HG03521 (cell line): ENCODE measurements around the gene ARHGAP15.

ENCODE experiments used
- ATAC-seq: cut with Tn5 transposase; IDR thresholded peaks from one replicate; pipeline ENCODE4 v1.9.1; 2021; ENCODE audit warnings: mild to moderate bottlenecking, moderate library complexity; ENCODE audit not compliant: unreplicated experiment

ARHGAP15 gene

GRCh38 chr2:143218621-143219020, 89.4 kb downstream of the ARHGAP15 start:
- no peak for ATAC-seq

GRCh38 chr2:143219266-143219665, 90.0 kb downstream of the ARHGAP15 start:
- ATAC-seq = no peak

- ATAC-seq = no peak
Observed at GRCh38 chr2:143223556-143223955, 94.3 kb downstream of the ARHGAP15 start.

- ATAC-seq = no peak
Observed at GRCh38 chr2:143225931-143226330, 96.7 kb downstream of the ARHGAP15 start.

DNA sequence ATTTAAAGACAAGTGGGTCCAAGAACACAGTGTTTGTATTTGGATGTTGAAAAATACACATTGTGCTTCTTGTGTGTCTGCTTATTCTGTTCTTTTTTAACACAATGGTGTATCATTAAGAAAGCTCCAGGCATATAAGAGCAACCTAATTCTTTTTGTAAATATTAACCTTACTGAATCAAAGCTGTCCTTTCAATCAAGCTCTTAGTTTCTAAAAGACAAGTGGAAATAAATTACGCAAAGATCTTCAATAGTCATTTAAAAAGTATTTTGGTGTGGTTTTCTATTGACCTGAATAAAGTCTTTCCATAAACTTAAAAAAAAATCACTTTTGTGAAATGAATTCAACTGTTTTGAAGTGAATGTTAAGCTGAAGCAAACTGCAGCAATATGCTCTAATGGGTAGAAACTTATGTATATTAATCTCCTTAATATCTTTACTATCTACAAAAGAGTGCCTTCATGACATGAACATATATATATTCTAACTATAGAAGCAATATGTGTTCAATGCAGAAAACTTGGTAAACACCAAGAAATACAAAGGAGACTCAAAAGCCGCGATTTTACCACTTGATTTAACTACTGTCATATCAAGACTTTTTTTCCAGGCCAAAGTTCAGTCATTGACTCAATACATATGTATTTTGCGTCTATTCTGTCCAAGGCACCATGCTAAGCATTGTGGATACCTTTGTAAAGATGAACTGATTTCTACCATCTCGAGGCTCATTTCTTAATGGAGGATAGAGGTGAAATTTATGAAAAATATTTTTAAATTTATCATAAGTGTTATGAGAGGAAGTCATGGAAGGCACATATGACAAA, 97.7 kb downstream of the ARHGAP15 start:
- ATAC-seq = no peak

DNA sequence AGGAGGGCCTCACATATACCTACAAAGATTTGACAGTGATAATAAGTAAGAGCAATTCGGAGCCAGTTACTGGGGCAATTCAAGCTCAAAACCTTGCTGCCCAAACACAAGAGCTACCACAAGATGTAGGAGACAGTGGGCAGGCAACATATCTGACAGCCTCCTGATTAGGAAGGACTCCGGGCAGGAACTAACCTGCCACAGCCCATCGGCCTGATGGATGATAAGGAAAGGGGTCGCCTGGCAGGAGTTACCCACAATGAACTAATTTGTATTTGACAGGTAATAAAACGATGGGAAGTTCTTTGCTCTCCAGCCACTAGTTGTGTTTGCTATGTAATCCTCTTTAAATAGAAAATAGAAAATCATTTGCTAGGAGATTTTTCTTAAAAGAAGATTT, 100.2 kb downstream of the ARHGAP15 start:
- ATAC-seq = no peak

DNA sequence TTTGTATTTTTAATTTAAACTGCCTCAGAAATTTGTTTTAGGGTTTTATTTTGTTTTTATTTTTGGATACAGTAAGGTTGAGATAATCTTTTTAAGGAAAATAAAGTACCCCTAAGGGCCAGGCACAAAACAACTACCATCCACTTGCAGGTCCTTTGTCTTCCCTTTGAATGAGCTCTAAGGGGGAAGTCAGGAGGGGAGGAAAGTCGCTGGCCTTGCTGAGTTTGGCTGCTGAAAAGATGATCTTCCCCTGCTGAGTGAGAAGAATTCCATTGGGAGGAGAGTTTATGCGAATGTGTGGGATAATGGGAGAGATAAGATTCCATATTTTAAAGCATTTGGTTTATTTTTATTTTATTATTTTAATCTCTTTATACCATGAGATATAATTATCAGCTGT, 100.7 kb downstream of the ARHGAP15 start:
- no peak for ATAC-seq

DNA sequence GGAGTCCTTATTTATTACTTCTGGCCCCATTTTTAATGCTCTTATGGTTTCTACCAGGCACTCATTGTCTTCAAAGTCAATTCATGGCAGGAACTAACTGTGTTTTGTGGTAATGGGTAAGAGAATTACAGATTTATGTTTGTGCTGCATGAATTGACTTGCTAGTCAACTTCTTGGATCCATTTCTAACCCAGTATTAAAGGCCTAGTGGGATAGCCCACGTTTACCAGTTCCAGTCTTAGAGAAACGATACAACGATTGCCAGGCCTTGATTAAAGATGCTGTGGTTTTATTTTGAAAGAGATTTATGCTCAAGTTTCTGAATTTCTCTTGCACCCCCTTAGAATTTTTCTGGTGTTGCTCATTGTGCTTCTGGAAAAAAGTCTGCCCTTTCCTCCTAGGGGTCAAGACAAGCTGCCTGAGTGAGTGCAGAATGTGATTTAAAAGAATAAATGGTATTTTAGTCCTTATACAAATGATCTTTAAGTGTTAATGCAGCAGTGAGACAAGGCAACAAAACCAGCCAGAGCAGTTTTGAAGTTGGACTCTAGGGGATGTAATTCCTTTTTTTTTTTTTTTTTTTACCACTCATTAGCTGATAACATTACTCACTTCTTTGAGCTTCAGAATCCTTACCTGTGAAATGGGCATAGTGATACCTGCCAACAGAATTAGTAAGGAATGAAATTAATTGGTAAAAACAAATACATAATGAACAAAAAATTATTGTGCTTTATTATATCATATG, 101.5 kb downstream of the ARHGAP15 start:
- no peak for ATAC-seq

DNA sequence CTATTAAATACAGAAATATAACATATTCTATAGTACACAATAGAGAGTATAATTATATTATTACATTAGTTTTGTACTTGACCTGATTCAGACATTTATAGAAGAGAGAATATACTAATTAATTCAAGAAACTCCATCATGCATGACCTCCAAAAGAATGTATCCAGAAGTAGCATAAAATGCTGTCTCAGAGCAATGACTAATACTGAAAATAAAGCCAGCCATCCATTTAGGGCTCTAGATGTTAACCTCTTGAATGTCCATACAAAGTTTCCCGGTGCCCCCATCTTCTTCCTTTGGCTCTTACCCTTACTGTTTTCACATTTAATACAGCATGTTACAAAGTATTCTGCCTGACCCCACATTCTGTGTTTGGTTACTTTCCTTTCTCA, 102.0 kb downstream of the ARHGAP15 start:
- no peak for ATAC-seq

GRCh38 chr2:143237146-143237777, 108.0 kb downstream of the ARHGAP15 start:
- ATAC-seq = no peak

DNA sequence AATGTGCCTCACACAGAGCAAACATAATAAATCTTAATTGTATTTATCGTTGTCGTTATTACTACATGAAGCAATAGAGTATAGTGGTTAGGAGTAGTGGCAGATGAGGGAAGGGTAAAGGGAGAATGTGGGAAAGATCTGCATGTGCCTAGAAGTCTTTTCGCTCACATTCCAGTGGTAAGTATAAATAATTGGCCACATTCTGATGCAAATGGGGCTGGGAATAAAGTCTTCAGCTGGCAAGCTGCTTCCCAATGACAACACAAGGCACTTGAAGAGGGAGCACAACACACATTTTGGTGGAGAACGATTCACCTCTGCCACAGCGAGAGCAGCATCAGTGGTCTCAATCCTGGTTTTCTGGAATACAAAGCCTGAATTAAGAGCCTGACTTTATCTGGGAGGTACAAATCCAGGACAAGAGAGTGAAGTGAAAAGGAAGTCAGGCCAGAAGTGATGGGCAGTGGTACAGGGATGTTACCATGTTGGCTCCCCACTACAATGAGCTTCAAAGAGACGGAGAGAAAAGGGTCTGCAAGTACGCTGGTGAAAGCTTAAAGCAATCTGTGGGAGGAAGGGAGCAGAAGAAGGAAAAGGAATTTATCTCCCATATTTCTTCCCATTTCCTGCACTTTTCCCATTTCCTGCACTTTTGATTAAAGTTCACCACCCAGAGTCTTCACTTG, 112.3 kb downstream of the ARHGAP15 start:
- ATAC-seq = no peak

GRCh38 chr2:143246246-143246645, 117.0 kb downstream of the ARHGAP15 start:
- no peak for ATAC-seq

- no peak for ATAC-seq
Observed at GRCh38 chr2:143246815-143247744, 117.9 kb downstream of the ARHGAP15 start.

- ATAC-seq = no peak
Observed at GRCh38 chr2:143248631-143249030, 119.4 kb downstream of the ARHGAP15 start.

- no peak for ATAC-seq
Observed at GRCh38 chr2:143251681-143252080, 122.5 kb downstream of the ARHGAP15 start.

DNA sequence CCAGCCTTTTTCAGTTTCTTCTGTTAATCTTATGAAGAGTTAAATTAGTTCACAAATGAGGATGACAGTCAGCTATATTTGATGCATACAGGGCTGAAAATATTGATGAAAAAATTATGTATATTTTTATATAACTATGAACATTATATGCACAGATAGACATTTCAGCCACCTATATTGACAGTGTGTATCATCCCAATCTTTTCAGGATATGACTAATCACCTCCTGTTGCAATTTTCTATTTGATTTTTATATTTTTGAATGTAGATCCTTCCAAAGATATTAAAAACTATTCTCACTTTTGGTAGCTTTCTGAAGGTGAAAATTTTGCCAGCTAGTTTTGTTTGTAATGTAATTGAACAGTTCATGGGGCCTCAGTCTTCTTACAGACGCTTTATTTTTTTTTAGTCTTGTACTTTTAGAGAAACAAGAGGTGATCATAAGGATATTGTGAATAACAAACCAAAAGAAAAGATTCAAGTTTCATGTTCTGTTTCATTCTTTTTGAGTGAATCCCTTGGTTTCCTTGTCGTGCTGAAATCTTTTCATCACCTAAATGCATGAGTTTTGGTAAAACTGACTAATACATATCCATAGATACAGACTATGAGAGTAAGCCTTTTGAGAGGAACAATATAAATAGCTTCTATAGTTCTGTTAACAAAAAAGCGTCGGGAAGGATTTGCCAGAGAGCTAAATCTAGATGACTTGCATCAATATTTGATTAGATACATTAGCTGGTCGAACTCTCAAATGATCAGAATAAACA, 123.1 kb downstream of the ARHGAP15 start:
- no peak for ATAC-seq

GRCh38 chr2:143254110-143254509, 124.9 kb downstream of the ARHGAP15 start:
- no peak for ATAC-seq

DNA sequence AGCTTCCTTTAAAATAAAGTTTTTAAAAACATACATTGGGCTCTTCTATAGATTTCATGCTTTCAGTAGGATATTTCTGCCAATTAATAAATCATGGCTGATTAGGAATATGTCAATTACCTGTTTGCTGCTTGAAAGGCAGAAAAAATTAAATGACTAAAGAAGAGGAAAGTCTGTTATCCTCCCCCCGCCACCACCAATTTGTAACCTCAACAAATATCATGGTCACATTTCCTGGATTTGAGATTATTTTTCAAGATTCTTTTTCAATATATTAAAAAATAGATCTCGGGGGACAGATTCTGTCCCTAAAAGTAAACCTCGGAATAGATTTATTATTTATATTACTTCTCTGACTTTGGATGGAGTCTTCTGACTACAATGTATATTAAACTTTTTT, 125.9 kb downstream of the ARHGAP15 start:
- ATAC-seq = no peak

DNA sequence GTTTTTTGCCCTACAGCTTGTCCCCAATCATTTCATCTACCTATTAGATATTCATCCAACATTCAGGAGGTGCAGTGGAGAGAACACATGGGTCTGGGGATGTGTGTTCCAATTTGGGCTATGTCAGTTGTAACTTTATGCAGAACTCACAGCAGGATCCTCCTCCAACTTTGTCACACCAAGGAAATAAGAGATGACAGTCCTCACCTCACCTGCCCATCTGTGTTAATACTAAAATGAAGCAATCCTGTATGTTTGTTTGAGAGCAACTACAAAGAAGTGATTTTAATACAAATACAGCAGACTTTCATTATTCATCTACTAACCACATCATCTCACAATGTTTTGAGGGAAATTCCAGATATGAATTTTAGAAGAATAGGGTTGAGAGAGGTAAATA, 126.7 kb downstream of the ARHGAP15 start:
- no peak for ATAC-seq
